Thymus (tissue), 11 donors: ENCODE results near the gene NR1H4. TPM values are rescaled to one million over a fixed set of nuclear protein-coding genes. Genes with fewer than 3 reads are reported as not detected.
"Not testable (repeated sequence)": the region's sequence is repeated elsewhere in the genome, so short reads cannot be mapped to it uniquely, and the experiment has no call there.

Experiments used
- DNase-seq, 9 donors: peaks; one replicate each; pipeline ENCODE4 v3.0.0-alpha.2; 2013; ENCODE audit warnings: low spot score in 9 of 9, low read depth in 6 of 9, missing footprints in 1 of 9
- H3K27ac ChIP-seq, 2 donors: one replicate each; pipeline ENCODE4 v1.5.1; 2013; ENCODE audit warnings: control low read depth in 1 of 2, low read depth in 1 of 2, low read length in 1 of 2, mild to moderate bottlenecking in 1 of 2, moderate library complexity in 1 of 2
- H3K27me3 ChIP-seq, 2 donors: one replicate each; pipeline ENCODE4 v1.5.1; 2013; ENCODE audit warnings: low read length in 1 of 2; ENCODE audit not compliant: control insufficient read depth in 2 of 2, insufficient read depth in 1 of 2
- H3K36me3 ChIP-seq, 2 donors: one replicate each; pipeline ENCODE4 v1.5.1; 2013; ENCODE audit warnings: low read length in 1 of 2, mild to moderate bottlenecking in 1 of 2, moderate library complexity in 1 of 2; ENCODE audit not compliant: control insufficient read depth in 2 of 2, insufficient read depth in 2 of 2
- H3K4me1 ChIP-seq, 2 donors: one replicate each; pipeline ENCODE4 v1.5.1; 2013; ENCODE audit warnings: low read length in 2 of 2; ENCODE audit not compliant: control insufficient read depth in 2 of 2, insufficient read depth in 2 of 2
- H3K4me3 ChIP-seq, 2 donors: one replicate each; pipeline ENCODE4 v1.5.1; 2013; ENCODE audit warnings: low read length in 2 of 2, control low read depth in 1 of 2, mild to moderate bottlenecking in 1 of 2
- H3K9me3 ChIP-seq, 2 donors: one replicate each; pipeline ENCODE4 v1.5.1; 2013; ENCODE audit warnings: low read length in 1 of 2, mild to moderate bottlenecking in 1 of 2; ENCODE audit not compliant: control insufficient read depth in 2 of 2, insufficient read depth in 1 of 2
- WGBS: extraction: QIAGEN DNeasy Blood & Tissue Kit; methylation state at CpG from one replicate; pipeline ENCODE4 v1.1.7; 2013; 5-methylcytosine and 5-hydroxymethylcytosine counted together
- polyA plus RNA-seq: library from polyadenylated mRNA; stranded (reverse); fragments of 200-250 nt; gene quantifications from one replicate; pipeline ENCODE4 v1.2.3, GENCODE V29; 2013
- total RNA-seq: library from RNA; stranded (reverse); fragments of 120-200 nt; gene quantifications from one replicate; pipeline ENCODE4 v1.2.4, GENCODE V29; 2013
- donor health status: healthy.

The NR1H4 gene
- total and polyA plus RNA-seq, 2 donors = 0.05 to 0.23 TPM

DNA sequence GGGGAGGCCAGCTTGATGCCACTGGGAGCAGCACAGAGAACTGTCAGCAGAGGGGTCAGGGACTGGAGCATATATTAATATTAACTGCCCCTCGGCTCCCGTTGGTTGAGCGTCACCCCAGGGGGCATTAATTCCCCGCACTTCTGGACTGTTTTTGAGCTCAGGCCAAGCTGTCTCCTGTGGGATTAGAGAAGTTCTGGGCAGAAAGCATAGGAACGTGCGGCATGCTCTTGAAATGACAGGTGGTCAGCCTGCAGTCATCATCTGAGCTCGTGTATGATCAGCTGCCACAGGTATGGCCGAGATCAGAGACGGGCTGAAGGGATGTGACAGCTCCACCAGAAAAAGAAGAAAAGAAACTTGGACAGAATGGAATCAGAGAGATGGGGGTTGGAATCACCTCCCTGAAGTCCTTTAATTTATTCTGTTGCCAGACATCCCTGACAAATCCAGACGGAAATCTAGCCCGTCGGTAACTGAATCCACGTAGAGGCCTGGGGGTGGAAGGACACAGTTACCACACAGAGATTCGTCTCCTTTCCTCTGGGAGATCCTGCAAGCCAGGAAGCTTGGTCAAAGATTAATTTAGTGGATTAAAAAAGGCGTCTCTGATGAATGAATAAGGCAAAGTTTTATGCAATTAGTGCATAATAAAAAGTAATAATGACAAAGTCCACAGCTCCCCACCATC is 23.6 kb downstream of the NR1H4 start:
- no peak overlapping the region for H3K27ac ChIP-seq
- H3K4me3 ChIP-seq = no peak overlapping the region
- no peaks in the 10 kb centered on the region for H3K36me3 ChIP-seq
- WGBS = 91% methylated on average over 15 of the region's 15 CpGs
- H3K9me3 ChIP-seq = no peaks in the 10 kb centered on the region
- DNase-seq = no peak
- H3K4me1 ChIP-seq = no peaks in the 10 kb centered on the region
- H3K27me3 ChIP-seq = no peaks in the 10 kb centered on the region

DNA sequence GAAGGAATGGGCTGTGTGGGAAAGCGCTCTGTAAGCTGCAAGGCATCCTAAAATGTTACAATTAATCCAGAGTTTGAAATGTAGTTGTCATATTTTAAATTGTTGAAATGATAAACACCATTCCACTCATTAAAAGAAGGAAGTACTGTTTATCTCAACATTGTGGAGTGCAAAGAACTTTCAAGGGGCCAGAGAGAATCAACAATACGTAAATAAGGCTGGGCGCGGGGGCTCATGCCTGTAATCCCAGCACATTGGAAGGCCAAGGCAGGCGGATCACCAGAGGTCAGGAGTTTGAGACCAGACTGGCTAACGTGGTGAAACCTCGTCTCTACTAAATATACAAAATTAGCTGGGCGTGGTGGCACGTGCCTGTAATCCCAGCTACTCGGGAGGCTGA is 24.5 kb downstream of the NR1H4 start:
- Histone ChIP-seq H3K9me3 (no peaks in the 10 kb centered on the region), H3K4me1 (no peaks in the 10 kb centered on the region), H3K27ac (no peak overlapping the region), H3K4me3 (no peak overlapping the region), H3K36me3 (no peaks in the 10 kb centered on the region), H3K27me3 (no peaks in the 10 kb centered on the region)
- no peak for DNase-seq
- 94% methylated on average over 10 of the region's 10 CpGs for WGBS

DNA sequence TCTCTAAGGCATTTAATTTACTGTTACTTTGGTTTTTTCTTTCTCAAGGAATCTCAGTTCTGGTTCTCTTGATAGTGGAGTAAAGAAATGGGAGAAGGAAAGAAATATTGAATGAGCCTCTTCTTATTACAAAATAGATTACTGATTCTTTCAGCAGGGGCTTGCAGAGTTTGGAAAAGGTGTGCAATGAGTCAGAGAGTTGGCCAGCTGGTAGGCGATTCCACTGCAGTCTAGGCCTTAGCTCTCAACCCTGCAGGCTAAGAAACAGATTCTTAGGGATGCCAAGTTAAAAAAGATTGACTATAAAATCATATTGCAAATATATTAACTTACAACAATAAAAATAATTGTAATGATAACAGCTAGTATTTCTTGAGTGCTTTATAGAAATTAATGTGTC is 25.8 kb downstream of the NR1H4 start:
- no peak for DNase-seq
- H3K4me1 ChIP-seq = no peaks in the 10 kb centered on the region
- H3K9me3 ChIP-seq = no peaks in the 10 kb centered on the region
- H3K4me3 ChIP-seq = no peak overlapping the region
- 85% methylated on average over 1 of the region's 1 CpG for WGBS
- H3K27ac ChIP-seq = no peak overlapping the region
- no peaks in the 10 kb centered on the region for H3K27me3 ChIP-seq
- no peaks in the 10 kb centered on the region for H3K36me3 ChIP-seq

DNA sequence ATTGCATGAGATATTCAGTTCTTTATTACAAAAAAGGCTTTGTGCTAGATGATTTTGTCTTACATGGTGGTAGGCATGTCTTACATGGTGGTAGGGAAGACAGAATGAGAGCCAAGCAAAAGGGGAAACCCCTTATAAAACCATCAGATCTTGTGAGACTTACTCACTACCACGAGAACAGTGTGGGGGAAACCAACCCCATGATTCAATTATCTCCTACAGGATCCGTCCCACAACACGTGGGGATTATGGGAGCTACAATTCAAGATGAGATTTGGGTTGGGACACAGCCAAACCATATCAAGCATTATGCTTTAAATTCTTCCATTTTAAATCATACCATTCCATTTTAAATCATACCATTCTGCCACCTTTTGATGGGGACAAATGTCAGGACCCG is 29.1 kb downstream of the NR1H4 start:
- H3K9me3 ChIP-seq, H3K27ac ChIP-seq, H3K4me1 ChIP-seq, DNase-seq, H3K4me3 ChIP-seq, H3K36me3 ChIP-seq, H3K27me3 ChIP-seq: not testable (repeated sequence)
- 92% methylated on average over 4 of the region's 4 CpGs for WGBS

DNA sequence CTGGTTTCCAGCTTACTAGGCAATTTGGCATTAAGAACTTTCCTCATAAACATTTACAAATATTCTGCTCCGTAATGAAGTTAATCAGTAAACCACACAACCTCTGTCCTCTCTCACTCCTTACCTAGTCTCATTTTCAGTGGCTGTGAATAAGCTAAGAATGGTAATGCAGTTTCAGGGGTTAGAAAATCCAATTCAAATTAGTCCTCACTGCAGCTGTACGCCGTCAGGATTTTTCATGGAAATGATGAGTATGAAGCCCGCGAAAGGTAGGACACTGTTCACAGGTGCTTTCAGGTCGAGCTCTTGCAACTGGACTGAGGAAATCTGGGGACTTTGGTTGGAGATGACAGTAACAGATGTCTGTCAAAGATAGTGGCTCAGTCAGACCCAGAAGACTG is 29.6 kb downstream of the NR1H4 start:
- DNase-seq = no peak
- H3K4me3 ChIP-seq = no peak overlapping the region

DNA sequence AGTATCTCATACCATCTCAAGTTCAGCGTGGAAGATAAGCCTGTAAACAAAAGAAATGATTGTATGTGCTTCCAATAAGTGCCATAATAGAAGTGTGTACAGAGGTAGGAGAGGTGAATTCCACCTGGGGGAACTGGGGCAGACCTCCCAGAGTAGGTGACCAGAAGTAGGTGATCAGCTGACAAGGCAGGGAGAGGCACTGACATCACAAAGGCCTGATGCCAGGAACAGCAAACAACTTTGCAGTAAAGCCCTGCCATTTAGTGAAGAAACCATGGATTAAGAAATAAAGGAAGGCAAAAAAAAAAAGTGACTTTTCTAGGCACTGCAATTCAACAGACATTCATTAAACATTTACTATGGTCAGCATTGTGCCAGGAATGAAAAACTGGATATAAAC is 31.1 kb downstream of the NR1H4 start:
- H3K36me3 ChIP-seq = no peaks in the 10 kb centered on the region
- no peaks in the 10 kb centered on the region for H3K9me3 ChIP-seq
- H3K27me3 ChIP-seq = no peaks in the 10 kb centered on the region
- H3K4me1 ChIP-seq = no peaks in the 10 kb centered on the region
- 82% methylated on average over 1 of the region's 1 CpG for WGBS
- no peak overlapping the region for H3K4me3 ChIP-seq
- DNase-seq = no peak
- no peak overlapping the region for H3K27ac ChIP-seq

More for the DNA sequence above, 29.6 kb downstream of the NR1H4 start:
- WGBS = 96% methylated on average over 6 of the region's 6 CpGs
- Histone ChIP-seq H3K36me3 (no peaks in the 10 kb centered on the region), H3K9me3 (no peaks in the 10 kb centered on the region), H3K4me1 (no peaks in the 10 kb centered on the region), H3K27ac (no peak overlapping the region), H3K27me3 (no peaks in the 10 kb centered on the region)

DNA sequence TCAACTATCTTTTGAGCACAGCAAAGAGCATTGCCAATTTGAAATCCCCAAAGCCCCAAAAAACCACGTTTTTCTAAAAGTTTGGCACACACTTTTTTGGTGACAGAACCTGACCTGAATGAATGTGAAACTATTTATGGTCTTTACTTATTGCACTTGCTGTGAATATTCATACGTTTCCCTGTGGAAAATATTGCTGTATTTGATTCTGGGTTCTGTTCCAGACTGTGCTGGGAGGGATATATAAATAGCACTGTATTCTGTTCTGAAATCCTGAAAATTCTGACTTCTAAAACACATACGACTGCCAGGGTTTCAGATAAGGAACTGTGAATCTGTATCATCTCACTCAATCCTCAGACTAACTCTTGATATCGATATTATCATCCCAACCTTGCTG is 35.1 kb downstream of the NR1H4 start:
- H3K9me3 ChIP-seq = no peaks in the 10 kb centered on the region
- H3K27ac ChIP-seq = no peak overlapping the region
- H3K4me3 ChIP-seq = no peak overlapping the region
- no peaks in the 10 kb centered on the region for H3K4me1 ChIP-seq
- 83% methylated on average over 4 of the region's 4 CpGs for WGBS
- DNase-seq = no peak
- no peaks in the 10 kb centered on the region for H3K36me3 ChIP-seq
- no peaks in the 10 kb centered on the region for H3K27me3 ChIP-seq

DNA sequence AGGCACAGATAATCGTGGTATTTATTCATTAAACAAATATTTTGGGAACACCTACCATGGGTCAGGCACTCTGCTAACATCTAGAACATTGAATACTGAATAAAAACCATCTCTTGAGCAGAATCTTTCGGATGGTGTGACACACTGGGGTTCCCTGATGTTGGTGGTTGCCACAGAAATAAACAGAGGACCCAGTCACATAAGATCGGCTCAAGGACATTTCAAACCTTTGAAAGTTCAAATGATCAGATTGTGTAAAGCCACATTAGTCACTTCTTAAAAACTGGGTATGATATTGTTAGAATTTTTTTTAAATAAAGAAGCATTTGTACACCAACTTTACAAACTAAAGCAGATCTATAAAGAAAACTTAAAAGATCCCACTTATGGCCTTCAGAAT is 39.0 kb downstream of the NR1H4 start:
- DNase-seq = no peak
- no peak overlapping the region for H3K27ac ChIP-seq
- H3K9me3 ChIP-seq = no peaks in the 10 kb centered on the region
- no peaks in the 10 kb centered on the region for H3K4me1 ChIP-seq
- no peaks in the 10 kb centered on the region for H3K27me3 ChIP-seq
- H3K4me3 ChIP-seq = no peak overlapping the region
- no peaks in the 10 kb centered on the region for H3K36me3 ChIP-seq
- WGBS = 89% methylated on average over 3 of the region's 3 CpGs

DNA sequence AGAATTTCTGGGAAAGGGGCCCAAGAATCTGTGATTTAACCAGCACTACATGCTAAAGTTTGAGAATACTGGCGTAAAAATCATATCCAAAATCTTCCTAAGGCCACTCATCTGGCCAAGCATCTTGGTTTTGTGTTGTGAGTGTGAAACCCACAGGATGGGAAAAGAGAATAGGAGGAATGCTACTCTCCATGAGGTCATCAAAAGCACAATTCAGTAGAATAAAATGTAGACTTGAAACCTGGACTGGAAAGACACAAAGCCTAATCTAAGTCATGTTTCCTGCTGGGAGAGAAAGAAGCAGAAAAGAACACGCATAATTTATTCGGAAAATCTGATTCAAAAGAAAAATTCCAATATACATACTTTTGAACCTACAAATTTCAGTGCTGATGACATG is 42.3 kb downstream of the NR1H4 start:
- Histone ChIP-seq H3K4me1 (no peaks in the 10 kb centered on the region), H3K27me3 (no peaks in the 10 kb centered on the region), H3K4me3 (no peak overlapping the region), H3K9me3 (no peaks in the 10 kb centered on the region), H3K36me3 (no peaks in the 10 kb centered on the region), H3K27ac (no peak overlapping the region)
- 97% methylated on average over 3 of the region's 3 CpGs for WGBS
- DNase-seq = no peak

DNA sequence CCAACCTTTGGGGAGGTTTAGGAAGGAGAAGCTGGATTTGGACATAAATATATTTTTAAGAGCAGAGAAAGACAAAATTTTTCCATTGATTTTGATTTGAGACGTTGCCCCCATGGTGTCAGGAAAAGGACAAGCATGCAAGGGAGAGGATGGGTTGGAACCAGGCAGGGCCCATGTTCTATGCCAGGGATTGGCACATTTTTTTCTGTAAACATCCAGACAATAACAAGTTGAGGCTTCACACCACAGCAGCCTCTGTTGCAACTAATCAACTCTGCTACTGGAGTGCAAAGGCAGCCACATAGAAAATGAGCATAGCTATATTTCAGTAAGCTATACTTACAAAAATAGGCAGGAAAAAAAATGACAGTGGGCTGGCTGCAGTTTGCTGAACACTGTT is 44.7 kb downstream of the NR1H4 start:
- Histone ChIP-seq H3K36me3 (no peaks in the 10 kb centered on the region), H3K27me3 (no peaks in the 10 kb centered on the region), H3K4me1 (no peaks in the 10 kb centered on the region), H3K27ac (no peak overlapping the region), H3K4me3 (no peak overlapping the region), H3K9me3 (no peaks in the 10 kb centered on the region)
- DNase-seq = no peak
- WGBS = 88% methylated on average over 1 of the region's 1 CpG
